ENCODE results near the gene PGPEP1.
"Not testable (repeated sequence)": the region's sequence is repeated elsewhere in the genome, so short reads cannot be mapped to it uniquely, and the experiment has no call there.

GRCh38 chr19:18405754-18406153, 65.4 kb downstream of the PGPEP1 start:
- not testable (repeated sequence) for TF ChIP-seq CTCF (IDR thresholded peaks at IDR 0.05); POLR2AphosphoS5 (IDR thresholded peaks at IDR 0.05; ENCODE audit: insufficient read depth in 1 of 2, low read depth in 1 of 2)

All from vagina (tissue), 2 donors.